SK-N-SH (cell line): ENCODE measurements around the gene CGN. TPM values are rescaled to one million over a fixed set of nuclear protein-coding genes. Genes with fewer than 3 reads are reported as not detected.

ENCODE experiments used
- CTCF ChIA-PET: fragments of 300-600, 350-600 bp; formaldehyde crosslinking; extraction: SDS; loops from one replicate; lab custom pipeline; 2021; lab: Yijun Ruan, JAX
- POLR2A ChIA-PET: fragments of 350-600 bp; sonication (Branson Sonifier 250); formaldehyde crosslinking; extraction: SDS; loops from one replicate; lab custom pipeline; 2020; ENCODE audit warnings: antibody characterized with exemption, inconsistent platforms; lab: Yijun Ruan, JAX
- DNase-seq: peaks from one replicate; pipeline ENCODE4 v3.0.0; 2012
- H2AFZ ChIP-seq: fragments of 200-600 bp; sonication (generic); 2 replicates; pipeline ENCODE4 v1.8.1; 2016; ENCODE audit warnings: antibody characterized with exemption, mild to moderate bottlenecking, low read depth
- H3F3A ChIP-seq: fragments of 200-600 bp; sonication (generic); replicated peaks from 2 replicates; pipeline ENCODE3; 2016; ENCODE audit warnings: antibody characterized with exemption, mild to moderate bottlenecking; ENCODE audit not compliant: insufficient read depth
- H3K27ac ChIP-seq, 2 experiments: fragments of 200-500 bp in 1 of 2; fragments of 200-600 bp in 1 of 2; sonication (Bioruptor generic) in 1 of 2; sonication (generic), shearing (Covaris generic) in 1 of 2; 2 replicates each; pipeline versions ENCODE4 v1.5.1 to v1.6.1; 2014 to 2016; ENCODE audit warnings: low read depth in 2 of 2, inconsistent platforms in 1 of 2, low read length in 1 of 2, mild to moderate bottlenecking in 1 of 2, mixed read lengths in 1 of 2
- H3K27me3 ChIP-seq: fragments of 200-600 bp; sonication (generic), shearing (Covaris generic); 2 replicates; pipeline ENCODE4 v1.6.1; 2016; ENCODE audit warnings: mixed run types; ENCODE audit not compliant: insufficient read depth
- H3K36me3 ChIP-seq, 2 experiments: fragments of 200-500 bp in 1 of 2; fragments of 200-600 bp in 1 of 2; sonication (Bioruptor generic) in 1 of 2; sonication (generic) in 1 of 2; replicated peaks in 1 of 2; 2 replicates each; pipeline versions ENCODE3 to v1.5.1; 2014 to 2016; ENCODE audit warnings: low read length in 1 of 2, mild to moderate bottlenecking in 1 of 2; ENCODE audit not compliant: insufficient read depth in 2 of 2, control insufficient read depth in 1 of 2
- H3K4me1 ChIP-seq, 2 experiments: fragments of 200-500 bp in 1 of 2; fragments of 200-600 bp in 1 of 2; sonication (Bioruptor generic) in 1 of 2; sonication (generic), shearing (Covaris generic) in 1 of 2; 2 replicates each; pipeline versions ENCODE4 v1.5.1 to v1.6.1; 2014 to 2016; ENCODE audit warnings: low read depth in 1 of 2, low read length in 1 of 2, mixed run types in 1 of 2; ENCODE audit not compliant: insufficient read depth in 2 of 2, control insufficient read depth in 1 of 2
- H3K4me2 ChIP-seq: fragments of 200-600 bp; sonication (generic), shearing (Covaris generic); 2 replicates; pipeline ENCODE4 v1.6.1; 2017; ENCODE audit warnings: mixed run types
- H3K4me3 ChIP-seq, 2 experiments: fragments of 200-500 bp in 1 of 2; fragments of 200-600 bp in 1 of 2; sonication (Bioruptor generic) in 1 of 2; sonication (generic), shearing (Covaris generic) in 1 of 2; 2 replicates each; pipeline versions ENCODE4 v1.5.1 to v1.8.1; 2014 to 2016; ENCODE audit warnings: low read depth in 2 of 2, inconsistent platforms in 1 of 2, low read length in 1 of 2, mild to moderate bottlenecking in 1 of 2, mixed read lengths in 1 of 2, moderate library complexity in 1 of 2
- H3K79me2 ChIP-seq: fragments of 200-600 bp; sonication (generic); 2 replicates; pipeline ENCODE4 v1.8.1; 2017; ENCODE audit warnings: mild to moderate bottlenecking; ENCODE audit not compliant: insufficient read depth
- H3K9ac ChIP-seq: fragments of 200-600 bp; sonication (generic); 2 replicates; pipeline ENCODE4 v1.6.1; 2017; ENCODE audit warnings: mixed run types
- H3K9me2 ChIP-seq: fragments of 200-600 bp; sonication (generic); 2 replicates; pipeline ENCODE4 v1.6.1; 2017; ENCODE audit warnings: mixed run types
- H3K9me3 ChIP-seq: fragments of 200-600 bp; sonication (generic); 2 replicates; pipeline ENCODE4 v1.6.1; 2017; ENCODE audit warnings: mixed run types, mild to moderate bottlenecking, moderate library complexity
- H4K20me1 ChIP-seq: fragments of 200-600 bp; sonication (generic); 2 replicates; pipeline ENCODE4 v1.6.1; 2017; ENCODE audit warnings: mild to moderate bottlenecking, mixed run types; ENCODE audit not compliant: insufficient read depth
- CHD2 ChIP-seq: fragments of 150-350 bp; IDR thresholded peaks from 2 replicates; pipeline ENCODE4 v1.6.1; 2018; ENCODE audit warnings: low read length; ENCODE audit not compliant: partially characterized antibody
- ELF1 ChIP-seq: IDR thresholded peaks from 2 replicates; pipeline ENCODE4 v1.4.0; 2012
- EP300 ChIP-seq, 2 experiments: IDR thresholded peaks; 2 replicates each; pipeline versions ENCODE4 v1.4.0 to v1.6.1; 2012; ENCODE audit warnings: borderline replicate concordance in 1 of 2, low read depth in 1 of 2, low read length in 1 of 2
- EZH2phosphoT487 ChIP-seq: fragments of 200-600 bp; sonication (generic); IDR thresholded peaks from 2 replicates; pipeline ENCODE4 v1.6.1; 2017; ENCODE audit warnings: low read depth, mixed run types, mild to moderate bottlenecking, antibody characterized with exemption, moderate library complexity, borderline replicate concordance
- MXI1 ChIP-seq: IDR thresholded peaks from 2 replicates; pipeline ENCODE4 v1.6.1; 2012; ENCODE audit warnings: mild to moderate bottlenecking, low read depth, low read length, improper control_type of control experiment
- RCOR1 ChIP-seq: fragments of 150-350 bp; IDR thresholded peaks from 2 replicates; pipeline ENCODE4 v1.6.1; 2017; ENCODE audit warnings: antibody characterized with exemption, low read length
- RXRA ChIP-seq: IDR thresholded peaks from 2 replicates; pipeline ENCODE4 v1.4.0; 2012; ENCODE audit warnings: low read depth, mild to moderate bottlenecking, borderline replicate concordance
- TAF1 ChIP-seq: IDR thresholded peaks from 2 replicates; pipeline ENCODE4 v1.6.1; 2012; ENCODE audit warnings: low read depth, mild to moderate bottlenecking, low read length, moderate library complexity, borderline replicate concordance
- TEAD4 ChIP-seq: IDR thresholded peaks from 2 replicates; pipeline ENCODE4 v1.4.0; 2012; ENCODE audit warnings: mild to moderate bottlenecking, borderline replicate concordance; ENCODE audit not compliant: insufficient read depth
- USF1 ChIP-seq: IDR thresholded peaks from 2 replicates; pipeline ENCODE4 v1.4.0; 2012; ENCODE audit warnings: low read depth, borderline replicate concordance
- USF2 ChIP-seq: fragments of 150-350 bp; IDR thresholded peaks from 2 replicates; pipeline ENCODE4 v1.6.1; 2017; ENCODE audit warnings: antibody characterized with exemption, low read length, low read depth, borderline replicate concordance
- WGBS: methylation state at CpG from one replicate; pipeline ENCODE4 v1.1.6; 2017; ENCODE audit warnings: low lambda C conversion rate; 5-methylcytosine and 5-hydroxymethylcytosine counted together
- polyA plus RNA-seq, 3 experiments: library from polyadenylated mRNA; depleted of rRNA; stranded (reverse); fragments of >200 nt; gene quantifications; 2 replicates each; pipeline ENCODE4 v1.2.3, GENCODE V29; 2012
- TF ChIP-seq, protein P1 (sequence below): IDR thresholded peaks from 2 replicates; pipeline ENCODE4 v1.4.0; 2012; ENCODE audit warnings: low read depth
- TF ChIP-seq, protein P2 (sequence below): IDR thresholded peaks from 2 replicates; pipeline ENCODE4 v1.6.1; 2012; ENCODE audit warnings: mild to moderate bottlenecking, low read depth, low read length, moderate library complexity

Gene CGN
- polyA plus RNA-seq, 1 of the 3 experiments (the other 2 are of a cell fraction) = 0.36 TPM

GRCh38 chr1:151570819-151571218 is 59.6 kb downstream of the CGN start:
- Histone ChIP-seq H3K36me3 (peaks cover 41 to 61% of the 10 kb centered on the region in 2 experiments), H3K4me1 (peaks cover 0 to 8% of the 10 kb centered on the region in 2 experiments; a peak in 1 of 4 replicates), H3K9me3 (no peaks in the 10 kb centered on the region), H3K9me2 (no peaks in the 10 kb centered on the region), H3K79me2 (no peaks in the 10 kb centered on the region), H3K4me3 (no peak overlapping the region), H3K27ac (no peak overlapping the region), H3K27me3 (no peaks in the 10 kb centered on the region), H4K20me1 (no peaks in the 10 kb centered on the region), H3K9ac (no peak overlapping the region), H2AFZ (no peak overlapping the region), H3K4me2 (no peak overlapping the region), H3F3A (no peaks in the 10 kb centered on the region)
- ChIA-PET POLR2A (no interaction called here), CTCF (interaction anchor here (2.5 kb wide), 1 partner anchor 23 kb away, joined by 10 read pairs; no protein-coding TSS in a partner anchor)
- no peak for DNase-seq
- TF ChIP-seq USF1 = no peak
- TF ChIP-seq MXI1 = no peak
- no peak for TF ChIP-seq RCOR1
- no peak for TF ChIP-seq ELF1
- no peak for TF ChIP-seq EZH2phosphoT487
- no peak for TF ChIP-seq EP300 (IDR thresholded peaks at IDR 0.05; ENCODE audit: borderline replicate concordance in 1 of 2, low read depth in 1 of 2, low read length in 1 of 2)
- TF ChIP-seq RXRA = no peak
- TF ChIP-seq, protein P1, sequence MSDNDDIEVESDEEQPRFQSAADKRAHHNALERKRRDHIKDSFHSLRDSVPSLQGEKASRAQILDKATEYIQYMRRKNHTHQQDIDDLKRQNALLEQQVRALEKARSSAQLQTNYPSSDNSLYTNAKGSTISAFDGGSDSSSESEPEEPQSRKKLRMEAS = no peak
- TF ChIP-seq, protein P2, sequence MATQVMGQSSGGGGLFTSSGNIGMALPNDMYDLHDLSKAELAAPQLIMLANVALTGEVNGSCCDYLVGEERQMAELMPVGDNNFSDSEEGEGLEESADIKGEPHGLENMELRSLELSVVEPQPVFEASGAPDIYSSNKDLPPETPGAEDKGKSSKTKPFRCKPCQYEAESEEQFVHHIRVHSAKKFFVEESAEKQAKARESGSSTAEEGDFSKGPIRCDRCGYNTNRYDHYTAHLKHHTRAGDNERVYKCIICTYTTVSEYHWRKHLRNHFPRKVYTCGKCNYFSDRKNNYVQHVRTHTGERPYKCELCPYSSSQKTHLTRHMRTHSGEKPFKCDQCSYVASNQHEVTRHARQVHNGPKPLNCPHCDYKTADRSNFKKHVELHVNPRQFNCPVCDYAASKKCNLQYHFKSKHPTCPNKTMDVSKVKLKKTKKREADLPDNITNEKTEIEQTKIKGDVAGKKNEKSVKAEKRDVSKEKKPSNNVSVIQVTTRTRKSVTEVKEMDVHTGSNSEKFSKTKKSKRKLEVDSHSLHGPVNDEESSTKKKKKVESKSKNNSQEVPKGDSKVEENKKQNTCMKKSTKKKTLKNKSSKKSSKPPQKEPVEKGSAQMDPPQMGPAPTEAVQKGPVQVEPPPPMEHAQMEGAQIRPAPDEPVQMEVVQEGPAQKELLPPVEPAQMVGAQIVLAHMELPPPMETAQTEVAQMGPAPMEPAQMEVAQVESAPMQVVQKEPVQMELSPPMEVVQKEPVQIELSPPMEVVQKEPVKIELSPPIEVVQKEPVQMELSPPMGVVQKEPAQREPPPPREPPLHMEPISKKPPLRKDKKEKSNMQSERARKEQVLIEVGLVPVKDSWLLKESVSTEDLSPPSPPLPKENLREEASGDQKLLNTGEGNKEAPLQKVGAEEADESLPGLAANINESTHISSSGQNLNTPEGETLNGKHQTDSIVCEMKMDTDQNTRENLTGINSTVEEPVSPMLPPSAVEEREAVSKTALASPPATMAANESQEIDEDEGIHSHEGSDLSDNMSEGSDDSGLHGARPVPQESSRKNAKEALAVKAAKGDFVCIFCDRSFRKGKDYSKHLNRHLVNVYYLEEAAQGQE = no peak
- no peak for TF ChIP-seq USF2
- no peak for TF ChIP-seq TEAD4
- TF ChIP-seq CHD2 = no peak
- no peak for TF ChIP-seq TAF1
- 80% methylated on average over 1 of the region's 1 CpG for WGBS
